MV-4-11 (cell line): ENCODE data around the gene PSMC1.
A peak's percentile ranks its signal among the peaks of the same experiment; 100 is the strongest.
"Not testable (repeated sequence)": the region's sequence is repeated elsewhere in the genome, so short reads cannot be mapped to it uniquely, and the experiment has no call there.

ENCODE experiments used
- DNase-seq: peaks from one replicate; lab custom pipeline; 2025; lab: John Stamatoyannopoulos, UW

Gene PSMC1

GRCh38 chr14:90256354-90257131, at the start of gene PSMC1:
TSS of gene PSMC1 (plus strand) at chr14:90256553. CDS start at chr14:90256598, 45 bp downstream.
- peak; percentile 93 for DNase-seq

GRCh38 chr14:90213099-90213748, 43.1 kb upstream of the PSMC1 start:
- no peak for DNase-seq

GRCh38 chr14:90228478-90228877, 27.9 kb upstream of the PSMC1 start:
- no peak for DNase-seq

- DNase-seq, result not testable (repeated sequence)
Measured at GRCh38 chr14:90229942-90230341, 26.4 kb upstream of the PSMC1 start.

- peak; percentile 62 for DNase-seq
Measured at GRCh38 chr14:90235179-90235976, 21.0 kb upstream of the PSMC1 start.

GRCh38 chr14:90239139-90239538, 17.2 kb upstream of the PSMC1 start:
- DNase-seq, result no peak

GRCh38 chr14:90242444-90242843, 13.9 kb upstream of the PSMC1 start:
- no peak for DNase-seq

DNA sequence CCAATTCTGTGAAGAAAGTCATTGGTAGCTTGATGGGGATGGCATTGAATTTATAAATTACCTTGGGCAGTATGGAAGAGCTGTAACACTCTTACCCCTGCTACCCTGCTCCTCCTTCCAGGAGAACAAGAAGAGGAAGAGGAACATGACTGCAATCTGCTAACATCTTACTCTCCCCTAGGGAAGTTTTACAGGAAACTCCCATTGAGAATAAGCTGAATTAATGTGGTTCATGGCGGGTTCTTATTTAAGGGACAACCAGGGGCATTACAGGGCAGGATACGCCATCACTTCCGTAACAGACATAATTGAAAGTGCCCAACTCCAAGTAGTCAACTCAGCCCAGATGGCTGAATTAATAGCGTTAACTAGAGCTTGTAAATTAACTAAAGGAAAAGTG, 9.4 kb upstream of the PSMC1 start:
- DNase-seq, result no peak

- DNase-seq, result not testable (repeated sequence)
Measured at GRCh38 chr14:90247441-90247840, 8.9 kb upstream of the PSMC1 start.

DNA sequence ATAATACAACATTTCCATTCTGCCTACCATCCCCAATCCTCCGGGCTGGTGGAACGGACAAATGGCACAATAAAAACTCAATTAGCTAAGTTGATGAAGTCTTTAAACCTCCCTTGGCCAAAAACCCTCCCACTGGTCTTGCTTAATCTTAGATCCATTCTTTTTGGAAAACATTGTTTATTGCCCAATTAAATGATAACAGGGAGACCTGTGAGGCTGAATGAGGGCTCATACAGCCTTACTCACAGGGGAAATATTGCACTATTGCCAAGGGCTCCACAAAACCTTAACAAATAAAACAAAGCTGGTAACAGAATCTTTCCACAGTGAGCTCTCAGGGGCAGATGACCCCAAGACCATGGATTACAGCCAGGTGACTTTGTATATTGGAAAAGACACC, 7.8 kb upstream of the PSMC1 start:
- no peak for DNase-seq

GRCh38 chr14:90253826-90254225, 2.5 kb upstream of the PSMC1 start:
- peak; percentile 36 for DNase-seq

DNA sequence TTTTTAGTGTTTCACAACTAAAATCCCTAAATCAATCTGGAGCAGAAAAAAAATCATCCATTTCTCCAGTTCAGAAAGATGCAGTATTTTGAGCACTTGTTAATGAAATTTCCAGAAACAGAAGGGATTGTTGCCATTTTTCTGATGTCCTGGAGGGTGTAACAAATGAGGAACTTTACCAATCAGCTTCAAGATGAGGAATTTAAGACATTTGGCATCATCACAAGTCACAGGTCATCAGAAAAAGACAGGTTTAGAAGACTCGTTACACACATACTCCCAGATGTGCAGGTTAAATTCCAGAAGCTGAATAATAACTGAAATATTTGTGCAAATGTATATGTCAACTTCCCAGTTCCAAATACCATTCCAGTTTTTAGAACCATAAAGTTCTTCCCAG, 482 bp upstream of the PSMC1 start:
- DNase-seq, result peak; percentile 14

DNA sequence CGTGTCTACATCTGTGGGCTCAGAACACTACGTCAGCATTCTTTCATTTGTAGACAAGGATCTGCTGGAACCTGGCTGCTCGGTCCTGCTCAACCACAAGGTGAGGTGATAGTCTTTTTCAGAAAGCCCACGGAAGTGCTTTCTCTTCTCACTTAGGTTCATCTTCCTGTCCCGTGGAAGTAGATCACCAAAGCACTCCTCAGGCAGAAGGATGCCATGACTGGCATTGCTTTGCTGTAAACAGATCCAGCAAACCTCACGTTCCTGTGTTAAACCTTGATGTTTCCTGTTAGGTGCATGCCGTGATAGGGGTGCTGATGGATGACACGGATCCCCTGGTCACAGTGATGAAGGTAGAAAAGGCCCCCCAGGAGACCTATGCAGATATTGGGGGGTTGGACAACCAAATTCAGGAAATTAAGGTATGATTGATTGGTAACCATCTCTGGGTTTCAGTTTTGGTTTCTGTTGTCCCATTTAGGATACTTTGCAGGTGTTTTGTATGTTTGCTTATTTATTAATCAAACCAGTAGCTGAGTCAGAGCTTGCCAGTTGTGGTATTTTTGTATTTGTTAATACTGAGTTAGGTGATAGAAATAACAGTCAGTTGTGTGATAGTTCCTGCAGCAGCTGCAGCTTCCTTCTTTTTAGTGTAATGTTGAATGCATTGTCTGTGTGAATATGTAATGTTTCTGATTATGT, 7.5 kb downstream of the PSMC1 start:
- no peak for DNase-seq

GRCh38 chr14:90266441-90267154, 10.2 kb downstream of the PSMC1 start:
- no peak for DNase-seq

GRCh38 chr14:90268420-90268819, 12.1 kb downstream of the PSMC1 start:
- DNase-seq, result no peak

DNA sequence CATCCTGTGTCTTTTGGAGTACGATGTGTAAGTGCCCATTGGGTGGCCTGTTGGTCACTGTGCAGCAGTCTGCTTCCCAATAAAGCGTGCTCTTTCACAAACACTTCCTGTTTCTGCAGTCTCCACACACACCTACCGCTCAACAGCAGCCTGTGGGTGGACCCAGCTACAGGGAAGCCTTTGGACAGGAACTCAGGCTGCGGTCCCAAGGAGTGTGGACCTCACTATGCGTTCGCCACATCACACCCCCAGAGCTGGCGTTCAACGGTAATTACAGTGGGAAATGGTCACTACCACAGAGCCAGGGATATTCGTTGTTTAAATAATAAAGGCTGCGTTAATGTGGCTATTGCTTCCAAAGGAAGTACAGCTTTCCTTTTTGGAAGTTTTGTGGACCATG, 16.2 kb downstream of the PSMC1 start:
- peak; percentile 44 for DNase-seq

DNA sequence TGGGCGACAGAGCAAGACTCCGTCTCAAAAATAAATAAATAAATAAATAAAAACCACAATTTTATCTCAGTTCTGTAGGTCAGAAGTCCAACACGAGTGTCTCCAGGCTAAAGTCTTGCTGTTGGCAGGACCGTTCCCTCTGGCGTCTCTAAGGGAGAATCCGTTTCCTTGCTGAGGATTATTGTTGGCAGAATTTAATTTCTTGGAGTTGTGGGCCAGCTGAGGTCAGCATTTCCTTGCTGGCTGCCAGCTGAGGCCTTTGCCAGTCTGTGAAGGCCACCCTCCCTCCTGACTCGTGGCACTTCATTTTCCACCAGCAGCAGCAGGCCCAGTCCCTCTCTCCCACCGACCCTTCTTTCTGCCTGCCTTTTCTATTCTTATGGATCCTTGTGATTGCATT, 17.2 kb downstream of the PSMC1 start:
- DNase-seq, result no peak

- DNase-seq, result no peak
Measured at GRCh38 chr14:90274019-90274418, 17.7 kb downstream of the PSMC1 start.

- DNase-seq, result peak; percentile 16
Measured at GRCh38 chr14:90274808-90275457, 18.6 kb downstream of the PSMC1 start.

- DNase-seq, result no peak
Measured at GRCh38 chr14:90275458-90275814, 19.1 kb downstream of the PSMC1 start.

DNA sequence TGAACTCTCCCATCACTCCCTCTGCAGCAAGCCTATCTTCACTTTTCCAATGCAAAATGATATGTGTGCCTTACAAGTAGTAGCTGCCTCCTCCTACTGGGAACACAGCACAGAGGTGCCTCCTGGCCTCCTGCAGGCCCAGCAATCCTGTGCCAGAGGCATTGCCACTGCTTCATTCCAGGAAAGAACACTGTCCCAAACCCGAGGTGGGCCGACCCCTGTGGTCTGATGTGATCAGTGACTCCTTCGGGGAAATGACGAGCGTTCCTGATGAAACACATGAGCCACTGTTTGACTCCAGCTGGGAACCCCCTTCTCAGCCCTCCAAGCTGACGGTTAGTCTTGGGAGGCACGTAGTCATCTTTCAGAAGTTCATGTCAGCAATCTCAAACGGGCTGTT, 19.5 kb downstream of the PSMC1 start:
- no peak for DNase-seq
